NCI-H748 (cell line): Measurements from ENCODE around the gene NKAIN2.

Source experiments
- DNase-seq: peaks from one replicate; lab custom pipeline; 2025; ENCODE audit not compliant: unreplicated experiment; lab: John Stamatoyannopoulos, UW

The NKAIN2 gene

DNA sequence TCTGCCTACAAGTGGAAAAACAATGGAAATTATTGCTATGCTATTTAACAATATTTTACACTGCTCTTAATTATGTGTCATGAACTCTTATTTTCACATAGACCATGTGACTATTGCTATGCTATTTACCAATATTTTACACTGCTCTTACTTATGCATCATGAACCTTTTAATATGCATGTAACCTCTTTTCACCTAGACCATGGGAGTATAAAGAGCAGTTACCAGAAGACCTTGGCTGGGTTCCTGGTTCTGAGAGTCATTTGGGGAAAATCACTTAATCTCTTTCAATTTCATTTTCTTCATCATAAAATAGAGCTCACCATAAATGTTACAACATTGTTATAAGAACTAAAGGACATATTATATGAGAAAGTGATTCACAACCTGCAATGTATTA, 934.8 kb downstream of the NKAIN2 start:
- no peak for DNase-seq

- DNase-seq: no peak
Measured at GRCh38 chr6:124741341-124741740, 937.7 kb downstream of the NKAIN2 start.

GRCh38 chr6:124742971-124743370, 939.3 kb downstream of the NKAIN2 start:
- no peak for DNase-seq

GRCh38 chr6:124743420-124743819, 939.8 kb downstream of the NKAIN2 start:
- DNase-seq: no peak

GRCh38 chr6:124747349-124747748, 943.7 kb downstream of the NKAIN2 start:
- DNase-seq: no peak

GRCh38 chr6:124748778-124749177, 945.1 kb downstream of the NKAIN2 start:
- no peak for DNase-seq

GRCh38 chr6:124753001-124753400, 949.3 kb downstream of the NKAIN2 start:
- no peak for DNase-seq

DNA sequence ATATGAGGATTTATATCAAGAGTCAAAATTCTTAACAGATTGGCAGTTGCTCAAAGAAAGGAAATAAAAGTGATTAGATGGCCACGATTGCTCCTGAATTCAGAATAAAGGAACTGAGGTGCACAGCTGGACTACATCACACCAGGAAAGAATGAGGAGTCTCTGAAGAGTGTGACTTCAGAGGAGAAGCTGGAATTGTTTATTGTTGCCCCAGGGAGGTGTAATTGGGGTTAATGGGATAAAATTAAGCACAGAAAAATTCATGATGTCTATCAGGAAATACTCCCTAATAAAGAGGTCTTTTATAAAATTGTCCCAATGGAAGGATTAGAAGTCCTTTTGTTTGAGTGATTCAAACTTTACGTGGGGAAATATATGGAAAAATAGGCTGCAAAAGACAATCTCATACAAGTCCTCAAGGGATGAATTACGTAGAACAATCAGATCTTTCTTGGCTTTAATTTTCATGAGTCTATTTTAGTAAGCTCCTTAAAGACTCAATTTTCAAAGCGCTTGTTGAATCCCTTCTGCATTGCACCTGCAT, 950.0 kb downstream of the NKAIN2 start:
- no peak for DNase-seq

- DNase-seq: no peak
Measured at GRCh38 chr6:124755321-124755720, 951.7 kb downstream of the NKAIN2 start.

GRCh38 chr6:124757560-124757959, 953.9 kb downstream of the NKAIN2 start:
- DNase-seq: peak; percentile 63

DNA sequence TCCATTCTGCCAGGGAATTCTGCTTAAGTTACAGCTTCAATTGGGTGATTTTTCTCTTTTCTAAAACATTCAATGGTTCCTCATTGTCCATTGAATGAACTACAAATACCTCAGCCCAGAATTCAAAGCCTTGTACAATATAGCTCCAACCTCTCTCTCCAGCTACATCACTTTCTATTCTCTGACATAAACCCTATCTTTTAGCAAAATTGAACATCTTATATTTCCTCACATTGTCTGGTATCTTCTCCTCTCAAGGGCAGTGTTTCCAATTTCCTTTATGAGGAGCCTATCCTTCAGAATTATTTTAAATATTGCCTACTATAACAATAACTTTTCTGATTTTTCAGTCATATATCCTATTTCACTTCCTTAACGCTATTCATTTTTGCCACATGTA, 955.0 kb downstream of the NKAIN2 start:
- no peak for DNase-seq

DNA sequence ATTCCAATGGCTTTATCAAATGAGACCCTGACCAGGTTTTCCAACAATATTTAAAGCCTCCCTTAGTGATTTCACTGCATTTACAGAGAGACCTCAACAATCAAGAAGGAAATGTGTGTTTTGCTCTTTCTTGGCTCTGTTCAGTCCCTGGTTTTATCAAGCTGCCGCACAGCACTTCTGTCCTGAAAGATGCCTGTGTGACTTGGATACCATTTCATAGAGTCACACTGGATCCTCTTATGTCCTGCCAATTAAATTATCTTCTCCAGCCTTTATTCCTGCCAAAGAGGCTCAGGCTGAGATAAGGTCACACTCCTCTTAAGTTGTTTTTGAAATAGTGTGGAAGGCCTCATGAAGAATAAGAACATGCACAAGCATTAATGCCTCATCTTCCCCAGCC, 961.6 kb downstream of the NKAIN2 start:
- no peak for DNase-seq

DNA sequence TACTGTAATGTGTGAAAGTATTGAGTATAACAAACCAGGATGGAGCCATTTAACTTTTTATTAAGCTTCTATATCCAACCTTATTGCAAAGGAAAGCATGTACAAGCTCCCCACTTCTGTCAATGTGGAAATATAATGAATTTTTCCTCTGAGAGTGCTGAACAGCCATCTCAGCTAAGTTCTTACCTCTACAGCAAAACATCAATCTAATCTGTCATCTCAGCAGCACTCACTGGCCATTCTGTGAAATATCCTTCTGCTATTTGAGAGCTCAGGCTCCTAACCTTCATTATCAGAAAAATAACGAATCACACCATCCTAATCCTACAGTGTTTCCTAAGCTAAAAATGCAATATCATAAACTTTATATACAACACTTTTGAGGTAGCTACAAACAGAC, 964.6 kb downstream of the NKAIN2 start:
- no peak for DNase-seq

DNA sequence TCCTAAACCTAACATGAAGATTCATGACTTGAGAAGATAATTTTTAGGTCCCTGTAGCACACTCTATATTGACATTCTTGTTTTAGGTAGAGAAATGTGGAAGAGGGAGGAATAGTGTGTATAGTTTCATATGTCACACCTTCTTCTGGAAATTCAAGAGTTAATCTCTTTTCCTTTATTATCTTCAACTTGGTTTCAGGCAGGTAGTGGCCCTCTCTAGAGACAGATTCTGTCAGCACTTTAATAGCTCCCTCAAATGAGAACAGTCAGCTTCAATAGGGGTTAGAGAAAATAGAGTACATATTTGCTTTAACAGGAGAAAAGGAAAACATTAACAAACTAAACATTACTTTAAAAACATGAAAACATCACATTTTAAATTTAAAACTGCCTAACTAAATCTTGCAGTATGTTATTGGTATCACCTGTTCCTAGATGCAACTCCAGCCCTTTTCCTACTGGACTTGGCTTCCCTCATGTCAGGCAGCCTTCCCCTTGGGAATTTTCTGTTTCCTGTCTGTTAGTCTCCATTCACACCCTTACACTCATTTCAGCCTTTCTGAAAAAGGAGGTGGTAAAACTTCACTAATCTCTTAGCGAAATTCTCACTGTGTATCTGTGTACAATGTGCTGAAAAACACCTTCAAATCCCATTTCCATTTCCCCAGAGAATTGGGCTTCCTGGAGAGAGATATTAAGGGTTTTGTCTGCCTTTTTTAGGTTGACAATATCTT, 966.3 kb downstream of the NKAIN2 start:
- DNase-seq: peak; percentile 20

GRCh38 chr6:124770784-124771183, 967.1 kb downstream of the NKAIN2 start:
- DNase-seq: no peak

DNA sequence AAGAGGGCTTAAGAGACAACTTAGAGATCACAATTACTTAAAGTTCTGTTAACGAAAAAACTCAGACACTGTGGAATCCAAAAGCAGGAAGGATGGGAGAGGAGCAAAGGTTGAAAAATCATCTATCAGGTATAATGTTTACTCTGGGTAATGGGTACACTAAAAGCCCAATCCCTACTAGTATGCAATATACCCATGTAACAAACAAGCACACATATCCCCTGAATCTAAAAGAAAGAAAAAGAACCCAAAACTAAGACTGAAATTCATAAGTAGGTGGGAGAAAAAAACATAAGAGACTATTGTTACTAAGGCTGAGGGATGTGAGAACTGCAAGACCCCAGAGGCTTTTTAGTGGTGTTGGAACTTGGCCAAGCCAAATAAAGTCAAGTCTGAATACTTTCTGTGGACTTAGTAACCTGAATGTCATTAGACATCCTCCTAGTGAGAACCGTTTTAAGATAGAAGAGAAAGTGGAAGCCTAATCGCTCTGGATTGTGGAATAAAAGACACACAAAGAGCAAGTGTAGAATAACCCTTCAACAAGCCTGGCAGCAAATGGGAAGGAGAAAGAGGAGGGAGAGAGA, 969.2 kb downstream of the NKAIN2 start:
- DNase-seq: peak; percentile 56

DNA sequence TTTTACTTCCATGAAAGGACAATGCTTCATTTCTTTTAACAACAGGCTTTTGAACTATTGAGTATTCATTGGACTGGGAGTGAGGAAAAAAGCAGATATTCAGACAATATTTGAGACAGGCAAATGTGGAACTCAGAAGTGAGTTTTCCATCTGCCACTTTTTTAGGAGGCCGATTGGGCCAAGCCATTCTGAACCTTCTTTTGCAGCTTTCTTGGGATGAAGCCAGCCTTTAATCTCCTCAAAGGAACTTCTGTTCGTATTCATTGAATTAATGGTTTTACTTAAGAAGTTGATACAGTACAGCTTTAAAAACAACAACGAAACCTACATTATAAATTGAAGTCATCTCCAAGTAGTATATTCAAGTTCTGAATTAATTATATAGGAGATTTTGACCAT, 971.5 kb downstream of the NKAIN2 start:
- DNase-seq: no peak

GRCh38 chr6:124777863-124778262, 974.2 kb downstream of the NKAIN2 start:
- no peak for DNase-seq

- DNase-seq: no peak
Measured at GRCh38 chr6:124780623-124781022, 977.0 kb downstream of the NKAIN2 start.

- DNase-seq: no peak
Measured at GRCh38 chr6:124783344-124783743, 979.7 kb downstream of the NKAIN2 start.

GRCh38 chr6:124791156-124791555, 987.5 kb downstream of the NKAIN2 start:
- no peak for DNase-seq

- peak; percentile 22 for DNase-seq
Measured at GRCh38 chr6:124792386-124792785, 988.7 kb downstream of the NKAIN2 start.

GRCh38 chr6:124793398-124793797, 989.7 kb downstream of the NKAIN2 start:
- peak; percentile 48 for DNase-seq
